Embryonic facial prominence (tissue), 1 donor: Measurements from ENCODE around the gene PLEKHB1.

Experiments
- DNase-seq: peaks from one replicate; pipeline ENCODE4 v3.0.0-alpha.2; 2016; ENCODE audit errors: extremely low spot score

Gene PLEKHB1

DNA sequence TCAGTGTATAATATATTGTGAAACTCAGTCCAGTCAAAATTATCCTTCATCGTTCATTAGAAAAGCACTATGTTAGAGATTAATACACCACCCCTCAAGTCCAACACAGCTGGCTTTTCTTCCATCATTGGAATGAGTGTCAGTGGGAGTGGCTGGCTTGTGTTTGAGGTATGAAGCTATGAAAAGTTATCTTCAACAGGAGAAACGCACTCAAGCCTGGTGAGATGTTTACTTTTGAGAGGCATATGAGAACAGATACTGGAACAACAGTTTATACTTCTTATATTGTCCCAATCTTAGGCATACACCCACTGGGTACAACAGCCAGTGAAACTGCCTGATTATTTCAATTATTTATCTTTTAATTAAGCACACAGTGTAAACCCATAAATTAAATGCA lies 34.3 kb downstream of the PLEKHB1 start:
- DNase-seq, result no peak

DNA sequence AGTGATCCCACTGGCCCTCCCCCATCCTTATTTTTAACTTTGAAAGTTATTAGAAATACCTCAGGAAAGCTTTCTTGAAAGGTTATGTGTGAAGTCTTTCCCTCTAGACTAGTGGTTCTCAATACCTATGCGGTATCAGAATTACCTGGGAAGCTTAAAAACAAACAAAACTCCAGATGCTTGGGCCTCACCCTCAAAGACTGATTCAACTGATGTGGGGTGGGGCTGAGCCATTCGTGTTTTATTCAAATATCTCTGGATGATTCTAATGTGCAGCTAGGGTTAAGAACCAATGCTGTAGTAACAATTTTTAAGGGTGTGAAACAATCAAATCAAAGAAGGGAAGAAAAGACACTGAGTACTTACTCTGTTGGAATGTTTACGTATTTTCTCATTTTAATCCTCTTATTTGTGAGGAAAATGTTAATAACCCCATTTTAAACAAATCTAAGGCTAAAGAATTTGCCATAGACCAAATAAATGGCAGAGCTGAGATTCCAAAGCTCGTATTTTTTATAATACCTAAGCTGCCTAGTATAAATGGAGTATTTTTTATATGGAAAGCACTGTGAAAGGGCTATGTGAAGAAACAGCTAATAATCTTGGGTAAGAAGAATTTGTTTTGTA lies 47.6 kb downstream of the PLEKHB1 start:
- no peak for DNase-seq

DNA sequence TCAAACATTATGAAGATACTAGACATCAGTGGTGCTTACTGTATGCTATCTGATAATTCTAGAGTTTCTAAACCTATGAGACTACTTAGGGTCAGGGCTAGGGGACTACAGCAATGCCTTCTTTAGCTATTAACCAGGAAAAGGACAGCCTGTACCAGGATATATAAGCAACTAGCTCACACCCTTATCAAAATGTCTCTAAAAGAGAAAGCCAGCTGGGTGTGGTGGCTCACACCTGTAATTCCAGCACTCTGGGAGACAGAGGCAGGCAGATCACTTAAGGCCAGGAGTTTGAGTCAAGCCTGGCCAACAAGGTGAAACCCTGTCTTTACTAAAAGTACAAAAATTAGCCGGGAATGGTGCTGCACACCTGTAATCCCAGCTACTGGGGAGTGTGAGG lies 58.7 kb downstream of the PLEKHB1 start:
- DNase-seq, result no peak

DNA sequence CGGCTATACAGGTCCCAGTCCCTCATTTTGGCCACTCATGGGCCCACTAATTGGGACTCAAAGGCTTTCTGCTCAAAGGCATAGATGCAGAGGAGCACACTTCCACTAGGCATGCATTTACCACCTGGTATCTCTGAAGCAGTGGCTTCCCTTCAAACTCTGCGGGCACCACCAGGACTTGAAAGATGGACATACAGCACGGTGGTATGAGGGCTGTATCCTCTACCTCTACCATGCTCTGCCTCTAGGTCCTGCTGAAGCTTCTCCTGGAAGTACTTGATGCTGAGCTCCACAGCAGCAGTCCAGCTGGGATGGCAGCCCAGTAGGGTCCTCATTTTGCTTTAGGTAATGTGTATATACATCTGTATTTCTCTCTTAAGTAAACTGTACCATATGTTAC lies 64.6 kb downstream of the PLEKHB1 start:
- no peak for DNase-seq
